ENCODE measurements around the gene KCNIP1.

KCNIP1 gene

GRCh38 chr5:170737591-170737990 is 233.8 kb downstream of the KCNIP1 start:
- no peak for DNase-seq (ENCODE audit: low read depth)
- TF ChIP-seq, protein P1, sequence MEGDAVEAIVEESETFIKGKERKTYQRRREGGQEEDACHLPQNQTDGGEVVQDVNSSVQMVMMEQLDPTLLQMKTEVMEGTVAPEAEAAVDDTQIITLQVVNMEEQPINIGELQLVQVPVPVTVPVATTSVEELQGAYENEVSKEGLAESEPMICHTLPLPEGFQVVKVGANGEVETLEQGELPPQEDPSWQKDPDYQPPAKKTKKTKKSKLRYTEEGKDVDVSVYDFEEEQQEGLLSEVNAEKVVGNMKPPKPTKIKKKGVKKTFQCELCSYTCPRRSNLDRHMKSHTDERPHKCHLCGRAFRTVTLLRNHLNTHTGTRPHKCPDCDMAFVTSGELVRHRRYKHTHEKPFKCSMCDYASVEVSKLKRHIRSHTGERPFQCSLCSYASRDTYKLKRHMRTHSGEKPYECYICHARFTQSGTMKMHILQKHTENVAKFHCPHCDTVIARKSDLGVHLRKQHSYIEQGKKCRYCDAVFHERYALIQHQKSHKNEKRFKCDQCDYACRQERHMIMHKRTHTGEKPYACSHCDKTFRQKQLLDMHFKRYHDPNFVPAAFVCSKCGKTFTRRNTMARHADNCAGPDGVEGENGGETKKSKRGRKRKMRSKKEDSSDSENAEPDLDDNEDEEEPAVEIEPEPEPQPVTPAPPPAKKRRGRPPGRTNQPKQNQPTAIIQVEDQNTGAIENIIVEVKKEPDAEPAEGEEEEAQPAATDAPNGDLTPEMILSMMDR (IDR thresholded peaks at IDR 0.05; ENCODE audit: insufficient read depth, low read depth, low read length, missing control alignments): no peak
- no peak overlapping the region for H3K4me3 ChIP-seq (ENCODE audit: low read depth, low read length)

DNA sequence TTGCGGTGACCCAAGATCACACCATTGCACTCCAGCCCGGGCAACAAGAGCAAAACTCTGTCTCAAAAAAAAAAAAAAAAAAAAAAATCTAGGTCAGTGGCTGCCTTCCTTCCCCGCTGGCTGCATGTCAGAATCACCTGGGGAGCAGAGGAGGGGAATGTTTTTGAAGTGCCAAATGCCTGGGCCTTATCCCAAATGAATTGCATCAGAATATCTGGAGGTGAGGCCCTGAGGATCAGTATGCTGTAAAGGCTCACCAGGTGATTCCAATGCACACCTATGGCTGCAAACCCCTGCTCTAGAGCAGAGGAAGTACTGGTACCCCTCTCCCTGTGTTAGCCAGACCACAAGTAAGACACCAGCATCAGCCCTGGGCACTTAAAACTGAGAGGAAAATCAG is 235.0 kb downstream of the KCNIP1 start:
- TF ChIP-seq, protein P1 (IDR thresholded peaks at IDR 0.05; ENCODE audit: insufficient read depth, low read depth, low read length, missing control alignments): no peak
- no peak for DNase-seq (ENCODE audit: low read depth)
- H3K4me3 ChIP-seq (ENCODE audit: low read depth, low read length): no peak overlapping the region

DNA sequence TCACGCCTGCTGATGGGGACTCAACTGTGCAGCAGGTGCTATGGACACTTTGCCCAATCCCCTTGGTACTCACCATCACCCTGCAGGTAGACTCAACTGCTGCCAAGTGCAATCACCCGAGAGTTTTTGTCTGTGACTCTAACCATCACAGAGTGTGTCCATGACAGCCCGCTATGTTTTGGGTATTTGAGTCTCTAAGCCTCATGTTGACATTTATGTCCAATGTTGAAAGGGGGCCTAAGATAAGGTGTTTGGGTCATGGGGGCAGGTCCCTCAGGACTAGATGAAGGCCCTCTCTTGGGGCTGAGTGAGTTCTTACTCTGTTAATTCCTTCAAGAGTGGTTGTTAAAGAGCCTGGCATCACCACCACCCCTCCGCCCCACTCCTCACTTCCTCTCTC is 235.6 kb downstream of the KCNIP1 start:
- TF ChIP-seq, protein P1 (IDR thresholded peaks at IDR 0.05; ENCODE audit: insufficient read depth, low read depth, low read length, missing control alignments): no peak
- no peak for DNase-seq (ENCODE audit: low read depth)
- no peak overlapping the region for H3K4me3 ChIP-seq (ENCODE audit: low read depth, low read length)

DNA sequence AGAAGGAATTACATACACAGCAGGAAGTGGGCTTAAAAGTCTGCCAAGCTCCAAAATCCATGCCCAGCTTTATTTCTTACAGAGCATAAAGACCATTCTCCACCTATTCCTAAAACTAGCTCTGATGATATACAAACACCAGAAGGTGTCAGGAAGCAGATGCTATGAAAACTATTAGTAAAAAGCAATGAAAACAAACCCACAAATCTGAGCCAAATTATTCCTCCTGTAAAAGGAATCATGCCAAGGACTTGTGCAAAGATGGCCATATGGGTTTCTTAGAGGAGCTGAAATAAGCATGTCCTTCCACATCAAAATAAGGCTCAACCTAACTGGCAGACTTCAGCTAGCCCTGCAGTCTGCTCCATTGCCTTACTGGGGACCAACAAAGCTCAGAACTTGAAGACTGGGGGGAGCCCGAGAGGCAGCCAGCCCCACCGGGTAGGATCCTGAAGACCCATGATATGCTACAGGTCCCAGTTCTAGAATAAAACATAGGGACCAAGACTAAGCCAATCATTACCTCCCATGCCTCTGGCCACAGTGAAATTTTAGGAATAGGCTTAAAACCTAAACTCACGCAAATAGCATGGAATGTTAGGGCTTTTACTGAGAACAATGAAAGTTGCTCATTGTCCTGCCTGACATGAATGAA is 236.9 kb downstream of the KCNIP1 start:
- DNase-seq (ENCODE audit: low read depth): no peak

DNA sequence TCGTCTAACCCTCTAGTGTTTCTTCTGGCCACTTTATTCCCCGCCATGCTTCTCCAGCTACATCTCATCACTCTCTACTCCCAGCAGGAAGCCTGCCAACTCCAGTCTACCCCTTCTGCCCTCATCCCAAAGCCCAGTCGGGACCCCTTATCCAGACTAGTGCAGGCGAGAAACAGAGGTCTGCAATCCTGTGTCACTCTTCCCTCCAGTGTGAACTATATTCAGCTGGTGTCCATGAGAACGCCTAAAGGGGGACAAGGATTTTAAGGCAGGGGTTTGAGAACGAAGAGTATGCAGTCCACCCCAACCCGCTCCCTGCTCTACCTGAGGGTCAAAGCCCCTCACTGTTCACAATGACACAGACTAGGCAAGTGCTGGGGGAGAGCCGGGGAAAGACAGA is 238.0 kb downstream of the KCNIP1 start:
- TF ChIP-seq, protein P1 (IDR thresholded peaks at IDR 0.05; ENCODE audit: insufficient read depth, low read depth, low read length, missing control alignments): no peak
- no peak overlapping the region for H3K4me3 ChIP-seq (ENCODE audit: low read depth, low read length)
- no peak for DNase-seq (ENCODE audit: low read depth)

More for the DNA sequence above, 236.9 kb downstream of the KCNIP1 start:
- TF ChIP-seq, protein P1 (IDR thresholded peaks at IDR 0.05; ENCODE audit: insufficient read depth, low read depth, low read length, missing control alignments): no peak
- no peak overlapping the region for H3K4me3 ChIP-seq (ENCODE audit: low read depth, low read length)

DNA sequence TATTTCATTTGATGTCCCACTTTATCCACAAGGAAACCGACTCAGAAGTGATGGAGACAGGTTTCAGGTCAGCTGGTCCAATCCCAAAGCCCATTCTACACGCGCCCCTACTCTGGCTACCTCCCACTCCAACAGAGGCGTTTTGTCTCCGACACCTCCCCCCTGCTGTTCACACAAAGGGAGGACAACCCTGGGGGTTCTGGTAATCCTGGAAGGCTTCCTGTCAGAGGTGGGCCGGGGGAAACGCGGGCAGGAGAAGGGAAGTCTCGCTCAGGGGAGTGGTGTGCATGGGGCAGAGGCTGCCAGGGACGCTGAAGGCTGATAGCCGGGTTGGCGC is 240.0 kb downstream of the KCNIP1 start:
- DNase-seq (ENCODE audit: low read depth): no peak
- no peak overlapping the region for H3K4me3 ChIP-seq (ENCODE audit: low read depth, low read length)
- TF ChIP-seq, protein P1 (IDR thresholded peaks at IDR 0.05; ENCODE audit: insufficient read depth, low read depth, low read length, missing control alignments): no peak

GRCh38 chr5:170745481-170746071 is 241.8 kb downstream of the KCNIP1 start:
- H3K4me3 ChIP-seq (ENCODE audit: low read depth, low read length): no peak overlapping the region
- no peak for DNase-seq (ENCODE audit: low read depth)
- TF ChIP-seq, protein P1 (IDR thresholded peaks at IDR 0.05; ENCODE audit: insufficient read depth, low read depth, low read length, missing control alignments): no peak

Measured in GM12865 (cell line).